Endothelial cell of umbilical vein (primary cell): Measurements from ENCODE around the gene YIPF3. TPM values are rescaled to one million over a fixed set of nuclear protein-coding genes. Genes with fewer than 3 reads are reported as not detected.

ENCODE experiments used
- BruUV-seq: library from RNA; stranded (reverse); fragments of 400-500 nt; replicated peaks from 2 replicates; lab custom pipeline; 2021; lab: Mats Ljungman, UMichigan
- CTCF ChIA-PET: fragments of 300-600, 350-600 bp; sonication (Branson Sonifier 250); formaldehyde crosslinking; loops from one replicate; lab custom pipeline; 2021; ENCODE audit warnings: antibody characterized with exemption, inconsistent platforms; lab: Charles Lee
- POLR2A ChIA-PET: fragments of 300-600, 350-600 bp; sonication (Branson Sonifier 250); formaldehyde crosslinking; loops from one replicate; lab custom pipeline; 2021; ENCODE audit warnings: antibody characterized with exemption, inconsistent platforms; lab: Charles Lee
- DNase-seq: peaks from one replicate; pipeline ENCODE4 v3.0.0-alpha.2; 2011; ENCODE audit warnings: low read depth, low spot score
- FAIRE-seq: peaks from 2 replicates; lab custom pipeline; 2011; peaks lifted over from hg19 to GRCh38; lab: Jason Lieb, UNC
- H2AFZ ChIP-seq: 2 replicates; pipeline ENCODE4 v1.6.0; 2012; ENCODE audit warnings: low read depth, low read length, control low read depth, inconsistent platforms
- H3K27ac ChIP-seq: 2 replicates; pipeline ENCODE4 v1.5.1; 2011; ENCODE audit warnings: low read depth, mild to moderate bottlenecking, control low read depth, low read length, moderate library complexity; ENCODE audit not compliant: insufficient read depth
- H3K27me3 ChIP-seq, 2 experiments: 2 replicates each; pipeline versions ENCODE4 v1.6.0 to v1.6.1; 2011; ENCODE audit warnings: low read length in 2 of 2, mixed read lengths in 1 of 2; ENCODE audit not compliant: control insufficient read depth in 2 of 2, insufficient read depth in 2 of 2
- H3K36me3 ChIP-seq, 2 experiments: 2 replicates in 1 of 2; 3 replicates in 1 of 2; pipeline ENCODE4 v1.5.1; 2011; ENCODE audit warnings: low read length in 2 of 2, mild to moderate bottlenecking in 1 of 2, moderate library complexity in 1 of 2; ENCODE audit not compliant: control insufficient read depth in 2 of 2, insufficient read depth in 2 of 2; ENCODE audit errors: extremely low read depth in 1 of 2
- H3K4me1 ChIP-seq: 3 replicates; pipeline ENCODE4 v1.5.1; 2011; ENCODE audit warnings: mild to moderate bottlenecking, low read length; ENCODE audit not compliant: control insufficient read depth, insufficient read depth; ENCODE audit errors: extremely low read depth
- H3K4me2 ChIP-seq: 2 replicates; pipeline ENCODE4 v1.6.1; 2011; ENCODE audit warnings: low read length, control low read depth, mixed read lengths; ENCODE audit not compliant: insufficient read depth
- H3K4me3 ChIP-seq, 3 experiments: fragments of 200-600 bp in 1 of 3; sonication (generic), shearing (Covaris generic) in 1 of 3; replicated peaks in 1 of 3; 2 replicates each; pipeline ENCODE4 v1.5.1; 2011 to 2016; ENCODE audit warnings: control low read depth in 3 of 3, low read length in 3 of 3, mild to moderate bottlenecking in 2 of 3, inconsistent platforms in 1 of 3, low read depth in 1 of 3, moderate library complexity in 1 of 3; ENCODE audit not compliant: insufficient read depth in 1 of 3
- H3K79me2 ChIP-seq: 2 replicates; pipeline ENCODE4 v1.6.0; 2012; ENCODE audit warnings: low read length, inconsistent platforms; ENCODE audit not compliant: control insufficient read depth, insufficient read depth
- H3K9ac ChIP-seq: replicated peaks from 2 replicates; pipeline ENCODE3; 2011; ENCODE audit warnings: low read length, control low read depth; ENCODE audit not compliant: insufficient read depth; ENCODE audit errors: extremely low read depth
- H3K9me1 ChIP-seq: replicated peaks from 3 replicates; pipeline ENCODE4 v1.6.0; 2011; ENCODE audit warnings: mild to moderate bottlenecking, low read length; ENCODE audit not compliant: control insufficient read depth, insufficient read depth; ENCODE audit errors: extremely low read depth
- H3K9me3 ChIP-seq: replicated peaks from 2 replicates; pipeline ENCODE4 v1.5.1; 2012; ENCODE audit warnings: low read length, inconsistent platforms; ENCODE audit not compliant: control insufficient read depth, insufficient read depth
- H4K20me1 ChIP-seq: replicated peaks from 2 replicates; pipeline ENCODE3; 2011; ENCODE audit warnings: mild to moderate bottlenecking, low read length; ENCODE audit not compliant: control insufficient read depth, insufficient read depth; ENCODE audit errors: extremely low read depth
- EZH2 ChIP-seq: IDR thresholded peaks from 2 replicates; pipeline ENCODE4 v1.6.1; 2012; ENCODE audit warnings: borderline replicate concordance, low read depth, mild to moderate bottlenecking, moderate library complexity, low read length, inconsistent platforms; ENCODE audit not compliant: severe bottlenecking
- FOS ChIP-seq: IDR thresholded peaks from 2 replicates; pipeline ENCODE4 v1.6.1; 2011; ENCODE audit warnings: mild to moderate bottlenecking, low read length, moderate library complexity, borderline replicate concordance; ENCODE audit not compliant: insufficient read depth
- GATA2 ChIP-seq: IDR thresholded peaks from 2 replicates; pipeline ENCODE4 v1.7.0; 2011; ENCODE audit warnings: low read depth, mild to moderate bottlenecking, moderate library complexity, mixed read lengths, low read length; ENCODE audit not compliant: insufficient read length, insufficient read depth
- JUN ChIP-seq: IDR thresholded peaks from 2 replicates; pipeline ENCODE4 v1.6.1; 2011; ENCODE audit warnings: borderline replicate concordance, low read depth; ENCODE audit not compliant: insufficient read length, insufficient read depth
- MYC ChIP-seq: IDR thresholded peaks from one replicate; pipeline ENCODE4 v1.6.1; 2011; ENCODE audit warnings: mild to moderate bottlenecking, low read depth, low read length
- POLR2A ChIP-seq: IDR thresholded peaks from 2 replicates; pipeline ENCODE4 v1.6.1; 2012; ENCODE audit warnings: low read depth, mild to moderate bottlenecking, control low read depth, low read length
- POLR2AphosphoS5 ChIP-seq: IDR thresholded peaks from 2 replicates; pipeline ENCODE4 v1.6.1; 2012; ENCODE audit warnings: low read depth, mild to moderate bottlenecking, control low read depth, low read length, moderate library complexity; ENCODE audit not compliant: insufficient read depth
- dilution Hi-C: fragments of 300-500 bp; cut with MboI; formaldehyde crosslinking; loops from one replicate; pipeline ENCODE4 v1.15.0; 2019; ENCODE audit warnings: low sequenced_read_pairs; ENCODE audit not compliant: extremely low pct_ligation_motif_present
- intact Hi-C: fragments of 100-400 bp; cut with micrococcal nuclease; formaldehyde crosslinking; loops from one replicate; pipeline ENCODE4 v1.10.0; 2022
- polyA plus RNA-seq, 4 experiments: library from polyadenylated mRNA; depleted of rRNA in 3 of 4; stranded (reverse) in 3 of 4; unstranded in 1 of 4; fragments of >200 nt; gene quantifications; 2 replicates each; pipeline versions ENCODE4 v1.2.1 to v1.2.3, GENCODE V29; 2011 to 2012; ENCODE audit warnings: missing spikeins in 1 of 4
- total RNA-seq: library from RNA; stranded (reverse); gene quantifications from 2 replicates; pipeline ENCODE4 v1.2.3, GENCODE V29; 2021
- TF ChIP-seq, protein P1 (sequence below): IDR thresholded peaks from 2 replicates; pipeline ENCODE4 v1.6.1; 2011; ENCODE audit not compliant: insufficient read depth, insufficient read length
- TF ChIP-seq, protein P2 (sequence below), 2 donors: IDR thresholded peaks; 1 replicate in 1 of 2; 2 replicates in 1 of 2; pipeline ENCODE4 v1.5.1; 2011; ENCODE audit warnings: low read length in 2 of 2, mild to moderate bottlenecking in 2 of 2, moderate library complexity in 2 of 2, control low read depth in 1 of 2, inconsistent platforms in 1 of 2, low read depth in 1 of 2; ENCODE audit not compliant: insufficient read depth in 1 of 2; ENCODE audit errors: extremely low read depth in 1 of 2

YIPF3 gene
- total and polyA plus RNA-seq, 2 donors (not counting 3 experiments of a cell fraction or from before 2014, with no cell fraction given) = 119 to 470 TPM

DNA sequence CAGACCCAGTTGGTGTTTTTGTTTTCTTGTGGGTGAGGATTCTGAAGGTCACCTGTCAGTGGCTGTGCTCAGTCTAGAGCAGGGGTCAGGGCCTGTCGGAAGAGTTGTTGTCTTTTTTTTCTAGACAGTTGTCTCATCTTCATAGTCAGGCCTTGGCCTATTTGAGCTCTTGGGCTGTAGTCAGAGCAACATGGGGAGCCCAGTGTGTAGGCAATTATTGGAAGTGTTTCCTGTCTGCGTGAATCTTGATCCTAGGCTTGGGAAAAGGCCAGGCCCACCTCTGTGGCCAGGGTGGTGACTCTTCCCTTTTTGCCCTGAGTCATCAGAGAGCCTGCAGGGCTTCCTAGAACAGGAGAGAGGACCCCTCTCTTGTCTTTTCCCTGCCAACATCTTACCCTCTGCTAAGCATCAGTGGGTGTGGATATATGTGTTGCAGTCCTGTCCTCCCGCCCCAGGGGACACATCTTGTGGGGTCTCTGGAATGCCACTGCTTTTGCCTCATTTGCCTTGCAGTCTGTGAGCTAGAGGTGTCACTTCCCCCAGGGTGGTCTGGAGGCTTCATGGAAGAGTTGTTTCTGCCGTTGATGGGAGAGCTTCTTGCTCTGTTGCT is 28.0 kb downstream of the YIPF3 start:
- CTCF ChIA-PET = interaction anchor here (5.5 kb wide), 1 partner anchor 18 kb away, joined by 21 read pairs; no protein-coding TSS in a partner anchor
- BruUV-seq = no TSS peak
- Histone ChIP-seq H3K4me1 (peaks cover 12% of the 10 kb centered on the region), H3K9ac (no peak overlapping the region), H3K9me1 (no peaks in the 10 kb centered on the region), H2AFZ (no peak overlapping the region), H3K4me3 (no peak overlapping the region), H3K36me3 (peaks cover 0 to 5% of the 10 kb centered on the region in 2 experiments), H3K27ac (no peak overlapping the region), H3K9me3 (no peaks in the 10 kb centered on the region), H3K4me2 (no peak overlapping the region), H4K20me1 (no peaks in the 10 kb centered on the region), H3K27me3 (no peaks in the 10 kb centered on the region), H3K79me2 (no peaks in the 10 kb centered on the region)
- POLR2A ChIA-PET = no interaction called here
- DNase-seq (no peak), FAIRE-seq (no peak)
- dilution Hi-C loops (no loop called here), intact Hi-C loops (no loop called here)
- TF ChIP-seq FOS = no peak
- TF ChIP-seq GATA2 = no peak
- TF ChIP-seq POLR2AphosphoS5 = no peak
- TF ChIP-seq POLR2A = no peak
- TF ChIP-seq, protein P1, sequence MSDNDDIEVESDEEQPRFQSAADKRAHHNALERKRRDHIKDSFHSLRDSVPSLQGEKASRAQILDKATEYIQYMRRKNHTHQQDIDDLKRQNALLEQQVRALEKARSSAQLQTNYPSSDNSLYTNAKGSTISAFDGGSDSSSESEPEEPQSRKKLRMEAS = no peak
- no peak for TF ChIP-seq MYC
- no peak for TF ChIP-seq JUN
- TF ChIP-seq, protein P2, sequence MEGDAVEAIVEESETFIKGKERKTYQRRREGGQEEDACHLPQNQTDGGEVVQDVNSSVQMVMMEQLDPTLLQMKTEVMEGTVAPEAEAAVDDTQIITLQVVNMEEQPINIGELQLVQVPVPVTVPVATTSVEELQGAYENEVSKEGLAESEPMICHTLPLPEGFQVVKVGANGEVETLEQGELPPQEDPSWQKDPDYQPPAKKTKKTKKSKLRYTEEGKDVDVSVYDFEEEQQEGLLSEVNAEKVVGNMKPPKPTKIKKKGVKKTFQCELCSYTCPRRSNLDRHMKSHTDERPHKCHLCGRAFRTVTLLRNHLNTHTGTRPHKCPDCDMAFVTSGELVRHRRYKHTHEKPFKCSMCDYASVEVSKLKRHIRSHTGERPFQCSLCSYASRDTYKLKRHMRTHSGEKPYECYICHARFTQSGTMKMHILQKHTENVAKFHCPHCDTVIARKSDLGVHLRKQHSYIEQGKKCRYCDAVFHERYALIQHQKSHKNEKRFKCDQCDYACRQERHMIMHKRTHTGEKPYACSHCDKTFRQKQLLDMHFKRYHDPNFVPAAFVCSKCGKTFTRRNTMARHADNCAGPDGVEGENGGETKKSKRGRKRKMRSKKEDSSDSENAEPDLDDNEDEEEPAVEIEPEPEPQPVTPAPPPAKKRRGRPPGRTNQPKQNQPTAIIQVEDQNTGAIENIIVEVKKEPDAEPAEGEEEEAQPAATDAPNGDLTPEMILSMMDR (IDR thresholded peaks at IDR 0.05; ENCODE audit: extremely low read depth in 1 of 2, insufficient read depth in 1 of 2, low read depth in 1 of 2, low read length in 2 of 2) = no peak
- TF ChIP-seq EZH2 = no peak
